Thoracic aorta (tissue), 2 donors: ENCODE data around the gene ARHGAP35. TPM values are rescaled to one million over a fixed set of nuclear protein-coding genes. Genes with fewer than 3 reads are reported as not detected.

ENCODE experiments used
- ATAC-seq: fragments of 150-250 bp; one replicate; pipeline ENCODE4 v1.8.0; 2017; ENCODE audit warnings: low read depth; ENCODE audit not compliant: insufficient number of reproducible peaks, low FRiP score
- DNase-seq: peaks from one replicate; pipeline ENCODE4 v3.0.0-alpha.2; 2020; ENCODE audit warnings: low spot score
- H3K27ac ChIP-seq, 2 donors: fragments of 200-600 bp; sonication (generic); 1 replicate in 1 of 2; 2 replicates in 1 of 2; pipeline ENCODE4 v1.5.1; 2016; ENCODE audit warnings: mild to moderate bottlenecking in 2 of 2, moderate library complexity in 2 of 2
- H3K27me3 ChIP-seq: fragments of 200-600 bp; sonication (generic); replicated peaks from 2 replicates; pipeline ENCODE4 v1.6.0; 2016; ENCODE audit warnings: mild to moderate bottlenecking; ENCODE audit not compliant: insufficient read depth
- H3K36me3 ChIP-seq: fragments of 200-600 bp; sonication (generic); one replicate; pipeline ENCODE4 v1.5.1; 2016
- H3K4me1 ChIP-seq, 2 donors: fragments of 200-600 bp; sonication (generic); 1 replicate in 1 of 2; 2 replicates in 1 of 2; pipeline versions ENCODE4 v1.5.1 to v1.6.0; 2016; ENCODE audit warnings: low read depth in 2 of 2, mild to moderate bottlenecking in 1 of 2; ENCODE audit not compliant: control insufficient read depth in 1 of 2
- H3K4me3 ChIP-seq: fragments of 200-600 bp; sonication (generic); 2 replicates; pipeline ENCODE4 v1.5.1; 2016; ENCODE audit warnings: mild to moderate bottlenecking
- H3K9me3 ChIP-seq: fragments of 200-600 bp; sonication (generic); 2 replicates; pipeline ENCODE4 v1.5.1; 2016
- total RNA-seq, 2 donors: library from RNA; depleted of rRNA; stranded (reverse); fragments of >200 nt; gene quantifications; one replicate each; pipeline versions ENCODE4 v1.1.0 to v1.2.3, GENCODE V29; 2016
- TF ChIP-seq, protein P1 (sequence below): fragments of 200-600 bp; sonication (generic); IDR thresholded peaks from one replicate; pipeline ENCODE4 v1.5.1; 2019; ENCODE audit warnings: antibody characterized with exemption

The ARHGAP35 gene
- total RNA-seq, 2 donors from 2014 or later: 42.9 to 51.1 TPM

DNA sequence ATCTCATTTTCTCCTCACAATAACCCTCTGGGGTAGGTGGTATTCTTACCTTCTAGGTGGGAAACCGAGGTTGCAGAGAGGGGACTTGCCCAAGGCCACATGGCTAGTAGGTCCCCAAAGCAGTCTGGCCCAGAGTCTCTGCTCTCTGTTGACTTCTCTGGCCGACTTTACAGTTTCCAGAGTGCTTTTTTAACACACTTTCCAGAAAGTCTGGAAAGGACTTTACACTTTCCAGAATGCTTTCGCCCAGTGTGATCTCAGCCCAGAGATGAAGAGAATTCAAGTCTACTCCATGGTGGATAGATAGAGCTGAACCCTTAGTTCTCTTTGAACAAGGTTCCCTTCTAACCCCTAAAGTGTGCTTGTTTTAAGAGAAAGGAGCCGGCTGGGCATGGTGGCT lies 12.2 kb downstream of the ARHGAP35 start:
- Histone ChIP-seq H3K27ac (no peak overlapping the region), H3K27me3 (no peaks in the 10 kb centered on the region), H3K4me1 (peaks cover 0 to 6% of the 10 kb centered on the region in 2 donors), H3K36me3 (no peaks in the 10 kb centered on the region), H3K9me3 (no peaks in the 10 kb centered on the region), H3K4me3 (no peak overlapping the region)
- ATAC-seq (no peak), DNase-seq (no peak)
- TF ChIP-seq, protein P1, sequence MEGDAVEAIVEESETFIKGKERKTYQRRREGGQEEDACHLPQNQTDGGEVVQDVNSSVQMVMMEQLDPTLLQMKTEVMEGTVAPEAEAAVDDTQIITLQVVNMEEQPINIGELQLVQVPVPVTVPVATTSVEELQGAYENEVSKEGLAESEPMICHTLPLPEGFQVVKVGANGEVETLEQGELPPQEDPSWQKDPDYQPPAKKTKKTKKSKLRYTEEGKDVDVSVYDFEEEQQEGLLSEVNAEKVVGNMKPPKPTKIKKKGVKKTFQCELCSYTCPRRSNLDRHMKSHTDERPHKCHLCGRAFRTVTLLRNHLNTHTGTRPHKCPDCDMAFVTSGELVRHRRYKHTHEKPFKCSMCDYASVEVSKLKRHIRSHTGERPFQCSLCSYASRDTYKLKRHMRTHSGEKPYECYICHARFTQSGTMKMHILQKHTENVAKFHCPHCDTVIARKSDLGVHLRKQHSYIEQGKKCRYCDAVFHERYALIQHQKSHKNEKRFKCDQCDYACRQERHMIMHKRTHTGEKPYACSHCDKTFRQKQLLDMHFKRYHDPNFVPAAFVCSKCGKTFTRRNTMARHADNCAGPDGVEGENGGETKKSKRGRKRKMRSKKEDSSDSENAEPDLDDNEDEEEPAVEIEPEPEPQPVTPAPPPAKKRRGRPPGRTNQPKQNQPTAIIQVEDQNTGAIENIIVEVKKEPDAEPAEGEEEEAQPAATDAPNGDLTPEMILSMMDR: no peak

DNA sequence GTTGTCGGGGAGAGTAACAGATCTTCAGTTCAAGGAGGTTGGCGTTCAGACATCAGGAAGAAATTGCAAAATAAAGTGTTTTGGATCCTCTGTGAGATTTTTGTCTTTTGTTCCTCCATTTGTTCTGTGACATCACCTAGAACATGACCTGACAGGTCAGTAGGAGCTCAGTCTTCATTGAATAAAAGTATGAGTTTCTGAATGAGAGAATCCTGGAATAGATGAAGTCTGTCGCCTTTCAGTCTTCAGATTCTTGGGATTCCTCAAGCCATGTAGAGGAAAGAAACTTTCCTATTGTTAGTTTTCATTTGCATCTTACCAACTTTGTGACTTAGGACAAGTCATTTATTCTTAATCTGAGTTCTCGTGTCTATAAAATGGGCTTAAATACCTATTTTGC lies 14.4 kb downstream of the ARHGAP35 start:
- Histone ChIP-seq H3K27me3 (no peaks in the 10 kb centered on the region), H3K4me3 (no peak overlapping the region), H3K27ac (no peak overlapping the region), H3K36me3 (no peaks in the 10 kb centered on the region), H3K4me1 (peaks cover 0 to 15% of the 10 kb centered on the region in 2 donors), H3K9me3 (no peaks in the 10 kb centered on the region)
- TF ChIP-seq, protein P1: no peak
- DNase-seq (no peak), ATAC-seq (no peak)

- Histone ChIP-seq H3K4me3 (no peak overlapping the region), H3K27ac (no peak overlapping the region), H3K36me3 (no peaks in the 10 kb centered on the region), H3K9me3 (no peaks in the 10 kb centered on the region), H3K4me1 (peaks cover 0 to 15% of the 10 kb centered on the region in 2 donors), H3K27me3 (no peaks in the 10 kb centered on the region)
- TF ChIP-seq, protein P1: no peak
- DNase-seq: no peak
- ATAC-seq: no peak
These were observed 14.9 kb downstream of the ARHGAP35 start for GRCh38 chr19:46875657-46876056.

DNA sequence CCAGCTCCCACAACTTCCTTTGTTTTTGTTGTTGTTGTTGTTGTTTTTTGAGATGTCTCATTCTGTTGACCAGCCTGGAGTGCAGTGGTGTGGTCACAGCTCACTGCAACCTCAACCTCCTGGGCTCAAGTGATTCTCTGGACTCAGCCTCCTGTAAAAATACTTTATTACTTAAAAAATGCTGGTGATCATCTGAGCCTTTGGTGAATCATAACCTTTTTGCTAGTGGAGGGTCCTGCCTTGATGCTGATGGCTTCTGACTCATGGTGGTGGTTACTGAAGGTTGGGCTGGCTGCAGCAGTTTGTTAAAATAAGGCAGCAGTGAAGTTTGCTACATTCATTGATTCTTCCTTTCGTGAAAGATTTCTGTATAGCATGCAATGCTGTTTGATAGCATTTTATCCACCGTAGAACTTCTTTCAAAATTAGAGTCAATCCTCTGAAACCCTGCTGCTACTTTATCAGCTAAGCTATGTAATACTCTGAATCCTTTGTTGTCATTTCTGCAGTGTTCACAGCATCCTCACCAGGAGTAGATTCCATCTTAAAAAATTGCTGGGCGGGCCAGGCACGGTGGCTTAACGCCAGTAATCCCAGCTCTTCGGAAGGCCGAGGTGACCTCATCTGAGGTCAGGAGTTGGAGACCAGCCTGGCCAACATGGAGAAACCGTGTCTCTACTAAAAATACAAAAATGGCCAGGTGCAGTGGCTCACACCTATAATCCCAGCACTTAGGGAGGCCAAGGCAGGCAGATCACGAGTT lies 18.0 kb downstream of the ARHGAP35 start:
- TF ChIP-seq, protein P1: no peak
- H3K36me3 ChIP-seq: no peaks in the 10 kb centered on the region
- no peak for ATAC-seq
- H3K27ac ChIP-seq: no peak overlapping the region
- H3K27me3 ChIP-seq: no peaks in the 10 kb centered on the region
- peaks cover 0 to 15% of the 10 kb centered on the region in 2 donors for H3K4me1 ChIP-seq
- no peak overlapping the region for H3K4me3 ChIP-seq
- no peaks in the 10 kb centered on the region for H3K9me3 ChIP-seq
- no peak for DNase-seq

DNA sequence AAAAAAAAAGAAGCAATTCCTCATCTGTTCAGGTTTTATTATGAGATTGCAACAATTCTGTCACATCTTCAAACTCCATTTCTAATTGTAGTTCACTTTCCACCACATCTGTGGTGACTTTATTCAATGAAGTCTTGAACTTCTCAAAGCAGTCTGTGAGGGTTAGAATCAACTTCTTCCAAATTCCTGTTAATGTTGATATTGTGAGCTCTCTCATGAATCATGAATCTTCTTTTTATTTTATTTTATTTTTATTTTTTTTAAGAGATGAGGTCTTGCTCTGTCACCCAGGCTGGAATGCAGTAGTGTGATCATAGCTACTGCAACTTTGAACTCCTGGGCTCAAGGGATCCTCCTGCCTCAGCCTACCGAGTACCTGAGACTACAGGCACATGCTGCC lies 19.6 kb downstream of the ARHGAP35 start:
- no peak for ATAC-seq
- H3K27me3 ChIP-seq: no peaks in the 10 kb centered on the region
- no peaks in the 10 kb centered on the region for H3K9me3 ChIP-seq
- peaks cover 0 to 8% of the 10 kb centered on the region in 2 donors for H3K4me1 ChIP-seq
- no peak overlapping the region for H3K27ac ChIP-seq
- H3K36me3 ChIP-seq: no peaks in the 10 kb centered on the region
- TF ChIP-seq, protein P1: no peak
- no peak for DNase-seq
- no peak overlapping the region for H3K4me3 ChIP-seq
